ENCODE measurements around the gene SLC5A5. TPM values are rescaled to one million over a fixed set of nuclear protein-coding genes. Genes with fewer than 3 reads are reported as not detected.

SLC5A5 gene
- 1 to 10 TPM in 1 of 3 donors, under 1 TPM in 1, not detected in 1; 0.06 to 2.6 TPM for polyA plus RNA-seq

- H3K27ac ChIP-seq (ENCODE audit: low read depth, low read length) = no peak within 1 kb of the TSS
- WGBS, 3 donors = 2 to 3% (median 2%) methylated on average over 22 to 26 of the region's 26 CpGs
Observed at GRCh38 chr19:17871878-17872250, at the start of gene SLC5A5. TSS of gene SLC5A5 (plus strand) at chr19:17871945. CDS start at chr19:17872320, 375 bp downstream.

GRCh38 chr19:17824339-17824738, 47.4 kb upstream of the SLC5A5 start:
- 50 to 71% (median 58%) methylated on average over 8 of the region's 8 CpGs for WGBS, 3 donors
- H3K27ac ChIP-seq (ENCODE audit: low read depth, low read length) = no peak overlapping the region

DNA sequence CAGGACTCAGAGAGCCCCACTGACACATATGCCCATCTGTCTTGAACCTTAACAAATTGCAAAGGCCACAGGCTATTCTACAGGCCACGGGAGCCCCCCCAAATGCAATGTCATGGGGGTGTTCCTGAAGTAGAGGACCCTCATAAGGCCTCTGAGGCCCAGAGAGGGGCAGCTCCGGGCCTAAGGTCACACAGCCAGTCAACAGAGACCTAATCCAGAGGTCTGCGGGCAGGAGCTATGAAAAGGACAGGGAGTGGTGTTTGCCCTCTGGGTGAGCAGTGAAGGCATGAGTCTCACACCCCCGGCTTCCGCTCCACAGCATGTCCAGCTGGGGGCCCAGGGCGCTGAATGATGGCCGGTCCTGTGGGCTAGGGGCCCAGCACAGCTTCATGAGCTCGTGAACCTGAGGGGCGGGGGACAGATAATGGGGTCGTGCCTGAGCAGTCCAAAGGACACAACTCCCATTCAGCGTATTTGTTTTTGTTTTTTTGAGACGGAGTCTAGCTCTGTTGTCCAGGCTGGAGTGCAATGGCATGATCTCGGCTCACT, 45.2 kb upstream of the SLC5A5 start:
- H3K27ac ChIP-seq (ENCODE audit: low read depth, low read length) = no peak overlapping the region
- WGBS, 3 donors = 69 to 95% (median 89%) methylated on average over 13 of the region's 13 CpGs

- 14 to 49% (median 45%) methylated on average over 29 of the region's 29 CpGs for WGBS, 3 donors
- H3K27ac ChIP-seq (ENCODE audit: low read depth, low read length) = no peak overlapping the region
Observed at GRCh38 chr19:17829855-17830566, 41.7 kb upstream of the SLC5A5 start.

- 8 to 56% (median 47%) methylated on average over 47 to 50 of the region's 50 CpGs for WGBS, 3 donors
- H3K27ac ChIP-seq (ENCODE audit: low read depth, low read length) = no peak overlapping the region
Observed at GRCh38 chr19:17830567-17831418, 41.0 kb upstream of the SLC5A5 start.

DNA sequence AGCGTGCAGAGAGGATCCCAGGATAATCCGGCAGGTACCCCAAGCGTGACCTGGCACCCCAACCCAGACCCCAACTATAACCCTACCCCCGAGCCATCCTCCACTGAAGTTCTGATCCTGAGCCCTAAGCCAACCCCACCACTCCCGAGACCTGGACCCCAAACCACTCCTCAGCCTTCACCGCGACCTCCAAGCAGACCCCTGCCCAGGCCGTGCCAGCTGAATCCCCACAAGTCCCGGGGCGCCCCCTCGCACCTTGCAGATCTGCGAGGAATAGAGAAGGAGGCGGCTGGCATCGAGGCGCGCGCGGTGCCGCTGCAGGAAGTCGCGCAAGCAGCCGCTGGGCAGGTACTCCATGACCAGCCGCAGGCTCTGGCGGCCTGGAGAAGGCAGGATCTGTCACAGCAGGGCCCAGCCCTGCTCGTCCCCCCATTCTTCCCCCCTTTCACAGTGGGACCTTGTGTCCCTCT, 40.3 kb upstream of the SLC5A5 start:
- WGBS, 3 donors = 22 to 76% (median 66%) methylated on average over 25 of the region's 25 CpGs

DNA sequence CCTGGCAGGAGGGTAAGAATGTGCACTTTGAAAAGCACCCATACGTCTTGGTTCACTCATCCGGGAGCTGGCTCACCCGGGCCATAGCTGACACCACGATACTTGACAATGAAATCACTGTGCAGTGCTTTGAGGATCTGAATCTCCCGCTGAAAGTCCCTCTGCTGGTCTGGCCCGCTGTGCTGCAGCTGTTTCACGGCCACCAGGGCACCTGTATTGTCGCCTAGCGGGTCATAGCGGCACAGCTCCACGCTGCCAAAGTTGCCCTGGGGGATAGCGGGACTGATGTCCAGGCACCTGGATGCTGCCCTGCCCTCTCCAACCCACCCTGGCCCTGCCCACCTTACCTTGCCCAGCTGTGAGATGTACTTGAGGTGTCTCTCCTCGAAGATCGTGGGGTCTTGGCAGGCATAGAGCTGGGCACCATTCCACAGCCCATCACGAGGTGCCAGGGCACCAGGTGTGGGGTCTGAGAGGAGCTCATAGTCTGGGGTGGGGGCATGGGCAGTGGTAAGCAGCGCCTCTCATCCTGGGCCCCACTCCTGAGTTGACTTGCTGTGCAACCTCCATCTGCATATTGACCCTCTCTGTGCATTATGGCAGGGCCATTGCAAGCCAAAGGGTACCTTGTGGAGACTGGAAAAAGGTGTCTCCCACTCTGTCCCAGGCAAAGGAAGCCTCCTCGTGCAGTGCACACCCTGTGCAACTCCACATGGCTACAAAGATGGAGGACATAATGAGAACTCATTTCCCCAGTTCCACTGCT, 39.1 kb upstream of the SLC5A5 start:
- no peak overlapping the region for H3K27ac ChIP-seq (ENCODE audit: low read depth, low read length)
- 84 to 93% (median 89%) methylated on average over 17 of the region's 17 CpGs for WGBS, 3 donors

More for the DNA sequence above, 40.3 kb upstream of the SLC5A5 start:
- no peak overlapping the region for H3K27ac ChIP-seq (ENCODE audit: low read depth, low read length)

GRCh38 chr19:17834350-17835181, 37.2 kb upstream of the SLC5A5 start:
- no peak overlapping the region for H3K27ac ChIP-seq (ENCODE audit: low read depth, low read length)
- 67 to 88% (median 85%) methylated on average over 27 of the region's 27 CpGs for WGBS, 3 donors

DNA sequence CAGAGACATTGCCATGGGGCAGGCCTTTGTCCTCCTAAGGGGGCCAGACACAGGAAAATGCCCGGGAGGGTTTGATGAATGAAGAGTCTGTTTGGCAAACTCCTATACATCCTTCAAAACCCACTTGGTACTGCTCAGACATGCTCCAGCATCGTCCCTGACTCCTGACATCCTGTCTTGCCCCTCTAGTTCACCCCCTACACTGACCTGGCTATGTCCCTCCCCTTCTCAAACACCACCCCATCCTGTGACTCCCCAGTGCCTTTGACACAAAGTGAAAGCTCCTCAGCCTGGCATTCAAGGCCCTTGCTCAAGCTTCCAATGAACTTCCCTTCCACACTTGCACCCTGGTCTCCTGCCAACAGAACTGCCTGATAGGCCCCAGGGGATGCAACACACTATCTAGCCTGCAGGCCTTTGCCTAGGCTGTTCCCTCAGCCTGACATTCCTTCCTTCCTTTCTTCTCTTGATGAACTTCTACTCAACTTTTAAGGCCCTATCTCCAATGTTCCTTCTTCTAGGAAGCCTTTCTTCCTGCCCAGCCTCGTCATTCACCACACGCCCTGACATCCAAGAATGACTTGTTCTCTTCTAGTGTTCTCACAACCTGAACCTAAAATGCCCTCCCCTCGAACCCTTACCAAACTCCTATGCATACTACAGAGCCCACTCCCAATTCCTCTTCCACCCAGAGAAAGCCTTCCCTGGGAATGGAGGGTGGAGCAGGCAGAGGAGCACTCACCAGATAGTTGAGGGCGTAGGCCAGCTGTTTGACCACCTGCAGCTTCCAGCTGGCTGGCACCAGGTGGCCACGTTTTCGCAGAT, 36.4 kb upstream of the SLC5A5 start:
- WGBS, 3 donors = 65 to 85% (median 74%) methylated on average over 8 of the region's 8 CpGs

DNA sequence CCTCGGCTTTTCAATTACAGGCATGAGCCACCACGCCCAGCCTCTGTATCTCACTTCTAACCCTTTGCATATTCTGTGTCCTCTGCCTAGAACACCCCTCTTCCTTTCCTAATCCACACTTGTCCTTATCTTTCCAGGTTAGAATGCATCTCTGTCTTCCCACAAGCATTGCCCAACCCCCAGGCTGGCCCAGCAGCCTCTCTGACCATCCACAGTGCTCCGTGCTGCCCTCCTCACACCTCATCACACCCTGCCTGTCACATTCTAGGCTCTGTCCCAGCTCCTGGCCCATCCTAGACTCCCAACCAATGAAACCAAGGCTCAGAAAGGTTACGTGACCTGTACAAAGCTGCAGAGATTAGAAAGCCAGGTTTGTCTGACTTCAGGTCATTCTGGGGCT, 35.2 kb upstream of the SLC5A5 start:
- whole genome bisulfite sequencing, 3 donors = 43 to 85% (median 83%) methylated on average over 4 of the region's 4 CpGs
- H3K27ac ChIP-seq (ENCODE audit: low read depth, low read length) = no peak overlapping the region

More for the DNA sequence above, 36.4 kb upstream of the SLC5A5 start:
- H3K27ac ChIP-seq (ENCODE audit: low read depth, low read length) = no peak overlapping the region

DNA sequence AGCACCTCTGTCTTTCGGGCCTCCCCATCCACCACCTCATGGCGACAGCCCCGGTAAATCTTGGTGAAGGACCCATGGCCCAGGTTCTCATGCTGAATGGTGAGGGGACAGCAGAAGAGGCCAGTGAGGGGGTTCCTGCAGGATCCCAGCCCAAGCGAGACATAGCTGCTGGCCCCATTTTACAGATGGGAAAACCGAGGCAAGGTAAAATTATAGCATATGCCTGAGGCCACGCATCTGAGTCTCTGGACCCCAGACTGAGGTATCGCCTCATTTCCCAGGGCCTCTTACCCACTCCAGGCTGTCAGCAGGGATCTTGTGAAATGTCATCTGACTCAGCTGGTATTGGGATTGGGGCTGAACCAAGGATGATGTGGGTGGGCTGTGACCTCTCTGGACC, 33.8 kb upstream of the SLC5A5 start:
- no peak overlapping the region for H3K27ac ChIP-seq (ENCODE audit: low read depth, low read length)
- 81 to 97% (median 95%) methylated on average over 7 of the region's 7 CpGs for WGBS, 3 donors

- 72 to 92% (median 84%) methylated on average over 6 of the region's 6 CpGs for WGBS, 3 donors
- H3K27ac ChIP-seq (ENCODE audit: low read depth, low read length) = no peak overlapping the region
Observed at GRCh38 chr19:17840019-17840418, 31.7 kb upstream of the SLC5A5 start.

- 10 to 52% (median 39%) methylated on average over 25 to 30 of the region's 30 CpGs for whole genome bisulfite sequencing, 3 donors
- no peak overlapping the region for H3K27ac ChIP-seq (ENCODE audit: low read depth, low read length)
Observed at GRCh38 chr19:17841371-17841809, 30.4 kb upstream of the SLC5A5 start.

DNA sequence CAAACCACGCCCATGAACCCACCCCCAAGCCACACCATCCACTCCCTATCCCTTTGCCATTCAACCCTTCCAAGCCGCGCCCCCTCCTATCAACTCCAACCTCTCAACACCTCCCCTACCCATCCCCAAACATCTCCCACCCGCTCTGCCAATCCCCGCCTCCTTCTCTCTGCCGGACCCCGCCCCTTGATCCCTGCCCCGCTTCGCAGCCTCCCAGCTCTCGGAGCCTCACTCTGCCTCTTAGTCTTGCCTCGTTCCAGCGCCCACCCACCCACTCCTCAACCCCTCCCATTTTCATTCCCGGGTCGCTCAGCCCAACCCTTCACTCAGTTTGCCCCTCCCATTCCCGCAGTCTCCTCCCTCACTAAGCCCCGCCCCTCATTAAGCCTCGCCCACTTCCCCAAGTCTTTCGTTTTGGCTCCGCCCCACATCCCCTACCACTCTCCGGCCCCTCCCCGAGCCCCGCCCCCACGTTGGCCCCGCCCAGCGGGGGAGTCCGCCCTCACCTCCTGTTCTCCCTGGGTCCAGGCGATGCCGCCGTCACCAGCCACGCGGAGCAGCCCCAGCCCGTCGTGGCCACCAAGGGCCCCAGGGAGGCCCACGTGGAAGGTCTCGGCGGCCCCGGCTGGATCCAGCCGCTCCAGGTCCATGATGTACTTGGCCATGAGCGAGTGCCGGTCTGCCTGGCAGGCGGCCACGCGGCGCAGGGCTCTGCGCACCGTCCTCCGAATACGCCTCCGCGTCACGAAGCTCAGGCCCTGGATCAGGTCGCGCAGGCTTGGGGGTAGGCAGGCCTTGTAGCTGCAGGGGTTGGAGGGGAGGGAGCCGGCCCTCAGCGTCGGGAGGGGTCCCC, 29.7 kb upstream of the SLC5A5 start:
- no peak overlapping the region for H3K27ac ChIP-seq (ENCODE audit: low read depth, low read length)
- 14 to 54% (median 43%) methylated on average over 55 to 56 of the region's 56 CpGs for WGBS, 3 donors

DNA sequence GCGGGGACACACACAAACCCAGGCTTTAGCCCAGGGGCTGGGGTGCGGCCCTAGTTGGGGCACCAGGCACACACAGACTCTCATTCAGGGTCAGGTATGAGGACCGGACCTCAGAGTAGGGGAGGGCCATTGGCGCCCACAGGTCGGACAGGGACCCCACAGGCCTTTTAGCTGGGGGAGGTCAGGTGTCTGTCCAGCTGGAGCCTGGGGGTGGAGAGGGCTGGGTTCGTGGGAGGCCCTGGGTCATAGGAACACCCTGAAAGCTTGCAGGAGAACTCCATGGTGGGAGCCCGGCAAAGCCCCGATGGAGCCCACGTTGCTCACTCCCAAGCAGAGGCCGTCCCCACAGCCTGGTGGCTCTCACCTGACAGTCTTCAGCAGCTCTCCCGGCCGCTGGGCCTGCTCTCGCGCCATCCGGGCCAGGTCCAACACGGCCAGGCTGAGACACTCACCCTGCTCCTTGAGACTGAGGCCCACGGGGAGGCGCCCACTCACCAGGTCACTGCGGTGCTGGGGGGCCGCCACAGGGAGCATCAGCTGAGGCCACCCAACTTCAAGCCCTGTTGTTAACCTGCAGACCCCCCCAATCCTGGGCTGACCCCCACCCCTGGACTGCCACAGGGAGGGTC, 29.0 kb upstream of the SLC5A5 start:
- WGBS, 3 donors = 51 to 84% (median 78%) methylated on average over 20 of the region's 20 CpGs
- no peak overlapping the region for H3K27ac ChIP-seq (ENCODE audit: low read depth, low read length)
